Gastroesophageal sphincter (tissue), 3 donors: ENCODE results near the gene MRTFB.

Experiments used
- POLR2AphosphoS5 ChIP-seq: sonication (generic); formaldehyde crosslinking; IDR thresholded peaks from one replicate; pipeline ENCODE4 v1.6.1; 2017; ENCODE audit warnings: antibody characterized with exemption
- TF ChIP-seq, protein P1 (sequence below), 4 experiments: fragments of 200-600 bp in 2 of 4; fragments of 450-650 bp in 2 of 4; sonication (generic) in 1 of 4; IDR thresholded peaks; one replicate each; pipeline ENCODE4 v1.5.1; 2017 to 2019; ENCODE audit warnings: antibody characterized with exemption in 4 of 4, mild to moderate bottlenecking in 2 of 4, moderate library complexity in 2 of 4

DNA sequence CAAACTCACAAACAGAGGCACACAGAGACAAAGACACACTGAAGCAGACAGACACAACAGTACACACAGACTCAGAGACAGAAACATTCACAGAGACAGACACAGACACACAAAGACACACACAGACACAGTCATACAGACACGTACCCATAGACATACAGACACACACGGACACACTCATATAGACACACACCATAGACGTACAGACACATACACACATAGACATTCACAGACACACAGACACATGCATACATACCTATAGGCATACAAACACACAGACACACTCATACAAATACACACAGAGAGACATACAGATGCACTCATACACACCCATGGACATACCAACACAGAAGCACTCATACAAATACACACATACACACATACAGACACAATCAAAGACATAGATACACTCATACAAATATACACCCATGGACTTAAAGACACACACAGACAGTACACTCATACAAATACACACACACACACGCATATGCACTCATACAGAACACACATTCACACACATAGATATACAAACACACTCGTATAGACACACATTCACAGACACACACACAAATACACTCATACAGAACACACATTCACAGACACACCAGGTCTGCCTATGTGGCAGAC lies 19.9 kb upstream of the MRTFB start:
- TF ChIP-seq, protein P1, sequence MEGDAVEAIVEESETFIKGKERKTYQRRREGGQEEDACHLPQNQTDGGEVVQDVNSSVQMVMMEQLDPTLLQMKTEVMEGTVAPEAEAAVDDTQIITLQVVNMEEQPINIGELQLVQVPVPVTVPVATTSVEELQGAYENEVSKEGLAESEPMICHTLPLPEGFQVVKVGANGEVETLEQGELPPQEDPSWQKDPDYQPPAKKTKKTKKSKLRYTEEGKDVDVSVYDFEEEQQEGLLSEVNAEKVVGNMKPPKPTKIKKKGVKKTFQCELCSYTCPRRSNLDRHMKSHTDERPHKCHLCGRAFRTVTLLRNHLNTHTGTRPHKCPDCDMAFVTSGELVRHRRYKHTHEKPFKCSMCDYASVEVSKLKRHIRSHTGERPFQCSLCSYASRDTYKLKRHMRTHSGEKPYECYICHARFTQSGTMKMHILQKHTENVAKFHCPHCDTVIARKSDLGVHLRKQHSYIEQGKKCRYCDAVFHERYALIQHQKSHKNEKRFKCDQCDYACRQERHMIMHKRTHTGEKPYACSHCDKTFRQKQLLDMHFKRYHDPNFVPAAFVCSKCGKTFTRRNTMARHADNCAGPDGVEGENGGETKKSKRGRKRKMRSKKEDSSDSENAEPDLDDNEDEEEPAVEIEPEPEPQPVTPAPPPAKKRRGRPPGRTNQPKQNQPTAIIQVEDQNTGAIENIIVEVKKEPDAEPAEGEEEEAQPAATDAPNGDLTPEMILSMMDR (IDR thresholded peaks at IDR 0.05), result no peak
- TF ChIP-seq POLR2AphosphoS5, result no peak
